ENCODE data around the gene ATRAID. TPM values are rescaled to one million over a fixed set of nuclear protein-coding genes. Genes with fewer than 3 reads are reported as not detected.
"Not testable (repeated sequence)": the region's sequence is repeated elsewhere in the genome, so short reads cannot be mapped to it uniquely, and the experiment has no call there.

The ATRAID gene
- total RNA-seq, 1 donor from 2014 or later: 103 TPM

- Mint-ChIP-seq H3K27ac (no peak overlapping the region), H3K36me3 (no peaks in the 10 kb centered on the region), H3K9me3 (no peaks in the 10 kb centered on the region), H3K4me3 (no peak overlapping the region), H3K4me1 (ENCODE audit: unreplicated experiment) (no peaks in the 10 kb centered on the region), H3K27me3 (peaks cover 6% of the 10 kb centered on the region)
- no peak for DNase-seq (ENCODE audit: extremely low spot score, unreplicated experiment)
- TF ChIP-seq CTCF (conservative IDR thresholded peaks at IDR 0.05): no peak
These were observed 21.9 kb upstream of the ATRAID start for GRCh38 chr2:27189989-27190388.

- peak; percentile 79 for TF ChIP-seq CTCF (conservative IDR thresholded peaks at IDR 0.05)
- Mint-ChIP-seq H3K4me1 (ENCODE audit: unreplicated experiment) (no peaks in the 10 kb centered on the region), H3K9me3 (no peaks in the 10 kb centered on the region), H3K36me3 (no peaks in the 10 kb centered on the region), H3K27me3 (peaks cover 4% of the 10 kb centered on the region), H3K27ac (no peak overlapping the region), H3K4me3 (no peak overlapping the region)
- no peak for DNase-seq (ENCODE audit: extremely low spot score, unreplicated experiment)
These were observed 20.6 kb upstream of the ATRAID start for GRCh38 chr2:27191070-27191829.

GRCh38 chr2:27194538-27195354 lies 17.1 kb upstream of the ATRAID start:
- no peaks in the 10 kb centered on the region for H3K4me1 Mint-ChIP-seq (ENCODE audit: unreplicated experiment)
- H3K27ac Mint-ChIP-seq: no peak overlapping the region
- peaks cover 8% of the 10 kb centered on the region for H3K36me3 Mint-ChIP-seq
- no peak for TF ChIP-seq CTCF (conservative IDR thresholded peaks at IDR 0.05)
- H3K9me3 Mint-ChIP-seq: no peaks in the 10 kb centered on the region
- H3K27me3 Mint-ChIP-seq: peaks cover 4% of the 10 kb centered on the region
- DNase-seq (ENCODE audit: extremely low spot score, unreplicated experiment): no peak
- no peak overlapping the region for H3K4me3 Mint-ChIP-seq

GRCh38 chr2:27195799-27196198 lies 16.0 kb upstream of the ATRAID start:
- not testable (repeated sequence) for H3K4me3 Mint-ChIP-seq; H3K9me3 Mint-ChIP-seq; H3K27ac Mint-ChIP-seq; H3K27me3 Mint-ChIP-seq; DNase-seq (ENCODE audit: extremely low spot score, unreplicated experiment); H3K4me1 Mint-ChIP-seq (ENCODE audit: unreplicated experiment); H3K36me3 Mint-ChIP-seq

- not testable (repeated sequence) for H3K27me3 Mint-ChIP-seq; DNase-seq (ENCODE audit: extremely low spot score, unreplicated experiment); H3K9me3 Mint-ChIP-seq; H3K4me1 Mint-ChIP-seq (ENCODE audit: unreplicated experiment); H3K4me3 Mint-ChIP-seq; H3K27ac Mint-ChIP-seq
- peaks cover 14% of the 10 kb centered on the region for H3K36me3 Mint-ChIP-seq
These were observed 13.8 kb upstream of the ATRAID start for GRCh38 chr2:27198068-27198467.

- Mint-ChIP-seq H3K9me3 (no peaks in the 10 kb centered on the region), H3K36me3 (peaks cover 15% of the 10 kb centered on the region), H3K27ac (peak overlapping the region; percentile 75), H3K4me3 (no peak overlapping the region), H3K4me1 (ENCODE audit: unreplicated experiment) (no peaks in the 10 kb centered on the region), H3K27me3 (no peaks in the 10 kb centered on the region)
- TF ChIP-seq CTCF (conservative IDR thresholded peaks at IDR 0.05): no peak
- DNase-seq (ENCODE audit: extremely low spot score, unreplicated experiment): no peak
These were observed 13.2 kb upstream of the ATRAID start for GRCh38 chr2:27198627-27199026.

Measured in type B pancreatic cell (in vitro differentiated cells).